Choroid plexus epithelial cell (primary cell): ENCODE measurements around the gene THSD4.

Experiments used
- DNase-seq: peaks from one replicate; pipeline ENCODE4 v3.0.0-alpha.2; 2010; ENCODE audit warnings: low read depth
- H3K4me3 ChIP-seq: 2 replicates; pipeline ENCODE4 v1.5.1; 2011; ENCODE audit warnings: low read depth, mild to moderate bottlenecking, control low read depth, low read length, moderate library complexity
- CTCF ChIP-seq: conservative IDR thresholded peaks from 2 replicates; pipeline ENCODE4 v1.5.1; 2011; ENCODE audit warnings: low read depth, mild to moderate bottlenecking, control low read depth, inconsistent platforms, low read length, moderate library complexity

Gene THSD4

GRCh38 chr15:71559098-71559497, 443.8 kb downstream of the THSD4 start:
- H3K4me3 ChIP-seq, result no peak overlapping the region
- TF ChIP-seq CTCF, result no peak
- peak; percentile 95 for DNase-seq

- no peak overlapping the region for H3K4me3 ChIP-seq
- no peak for DNase-seq
- TF ChIP-seq CTCF, result no peak
Measured at GRCh38 chr15:71559616-71560015, 444.3 kb downstream of the THSD4 start.

GRCh38 chr15:71562251-71562650, 447.0 kb downstream of the THSD4 start:
- DNase-seq, result no peak
- H3K4me3 ChIP-seq, result no peak overlapping the region
- no peak for TF ChIP-seq CTCF

- DNase-seq, result no peak
- no peak overlapping the region for H3K4me3 ChIP-seq
- TF ChIP-seq CTCF, result no peak
Measured at GRCh38 chr15:71564217-71564616, 448.9 kb downstream of the THSD4 start.

GRCh38 chr15:71565006-71565405, 449.7 kb downstream of the THSD4 start:
- no peak for TF ChIP-seq CTCF
- no peak overlapping the region for H3K4me3 ChIP-seq
- no peak for DNase-seq

- TF ChIP-seq CTCF, result no peak
- peak; percentile 17 for DNase-seq
- H3K4me3 ChIP-seq, result no peak overlapping the region
Measured at GRCh38 chr15:71565631-71566160, 450.4 kb downstream of the THSD4 start.

- no peak for TF ChIP-seq CTCF
Measured at GRCh38 chr15:71566226-71566625, 451.0 kb downstream of the THSD4 start.

More at GRCh38 chr15:71566226-71566625, 451.0 kb downstream of the THSD4 start:
- DNase-seq, result no peak
- H3K4me3 ChIP-seq, result no peak overlapping the region
